Fibroblast of peridontal ligament (primary cell): ENCODE data around the gene MCUB.

Experiments used
- DNase-seq: peaks from one replicate; pipeline ENCODE4 v3.0.0-alpha.2; 2010; ENCODE audit errors: extremely low read depth

The MCUB gene

DNA sequence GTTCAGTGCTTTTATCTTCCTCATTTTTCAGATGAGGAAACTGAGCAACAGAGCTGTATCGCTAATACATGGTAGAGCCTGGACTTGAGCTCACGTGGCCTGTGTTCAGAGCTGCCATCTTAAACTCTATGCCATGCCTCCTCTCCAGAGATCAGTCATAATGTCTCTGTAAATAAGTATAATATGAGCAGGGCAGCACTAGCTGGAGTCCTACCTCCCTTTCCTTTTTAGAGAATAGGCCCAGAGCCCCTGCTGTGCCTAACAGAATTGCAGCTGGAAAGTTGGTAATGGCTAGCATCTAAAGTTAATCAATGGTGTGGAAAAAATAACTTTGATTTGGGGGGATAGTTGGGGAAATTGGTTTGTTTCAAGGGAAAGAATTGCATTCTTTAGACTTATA lies 122.8 kb downstream of the MCUB start:
- no peak for DNase-seq

DNA sequence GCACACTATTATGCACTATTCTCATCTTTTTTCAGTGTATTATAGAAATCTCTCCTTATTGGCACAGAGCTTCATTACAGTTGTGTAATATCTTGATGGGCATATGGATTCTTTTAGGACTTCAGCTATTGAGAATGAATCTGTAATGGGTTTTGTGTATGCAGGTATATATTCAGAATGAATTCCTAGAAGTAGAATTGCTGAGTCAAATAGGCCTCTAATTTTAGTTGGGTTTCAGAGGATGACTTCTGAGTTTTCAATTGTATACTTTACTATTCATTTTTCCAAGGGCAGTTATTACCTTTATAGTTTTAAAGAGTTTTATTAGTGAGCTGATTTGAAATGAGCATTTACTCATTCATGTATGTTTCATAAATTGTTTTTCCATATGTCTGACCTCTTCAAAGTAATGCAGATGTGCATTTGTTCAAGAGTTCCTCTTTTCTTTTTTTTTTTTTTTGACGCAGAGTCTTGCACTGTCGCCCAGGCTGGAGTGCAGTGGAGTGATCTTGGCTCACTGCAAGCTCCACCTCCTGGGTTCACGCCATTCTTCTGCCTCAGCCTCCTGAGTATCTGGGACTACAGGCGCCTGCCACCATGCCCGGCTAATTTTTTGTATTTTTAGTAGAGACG lies 123.7 kb downstream of the MCUB start:
- no peak for DNase-seq

DNA sequence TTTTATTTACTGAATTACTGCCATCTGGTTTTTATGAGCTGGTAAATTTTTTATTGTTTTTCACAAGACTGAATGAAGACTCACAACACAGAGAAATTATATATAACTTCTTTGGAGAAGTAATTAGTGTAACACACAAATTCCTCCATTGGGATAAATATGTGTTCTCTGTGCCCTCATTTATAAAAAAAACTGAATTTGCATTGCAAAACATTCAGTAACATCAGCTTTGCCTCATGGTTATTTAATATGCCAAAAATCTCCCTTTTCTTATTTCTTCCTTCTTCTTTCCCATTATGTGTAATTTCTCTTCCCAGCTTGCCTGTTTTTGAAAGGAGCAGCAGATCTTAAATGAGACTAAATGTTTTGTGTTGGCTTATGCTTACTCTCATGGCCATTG lies 124.7 kb downstream of the MCUB start:
- DNase-seq = no peak

DNA sequence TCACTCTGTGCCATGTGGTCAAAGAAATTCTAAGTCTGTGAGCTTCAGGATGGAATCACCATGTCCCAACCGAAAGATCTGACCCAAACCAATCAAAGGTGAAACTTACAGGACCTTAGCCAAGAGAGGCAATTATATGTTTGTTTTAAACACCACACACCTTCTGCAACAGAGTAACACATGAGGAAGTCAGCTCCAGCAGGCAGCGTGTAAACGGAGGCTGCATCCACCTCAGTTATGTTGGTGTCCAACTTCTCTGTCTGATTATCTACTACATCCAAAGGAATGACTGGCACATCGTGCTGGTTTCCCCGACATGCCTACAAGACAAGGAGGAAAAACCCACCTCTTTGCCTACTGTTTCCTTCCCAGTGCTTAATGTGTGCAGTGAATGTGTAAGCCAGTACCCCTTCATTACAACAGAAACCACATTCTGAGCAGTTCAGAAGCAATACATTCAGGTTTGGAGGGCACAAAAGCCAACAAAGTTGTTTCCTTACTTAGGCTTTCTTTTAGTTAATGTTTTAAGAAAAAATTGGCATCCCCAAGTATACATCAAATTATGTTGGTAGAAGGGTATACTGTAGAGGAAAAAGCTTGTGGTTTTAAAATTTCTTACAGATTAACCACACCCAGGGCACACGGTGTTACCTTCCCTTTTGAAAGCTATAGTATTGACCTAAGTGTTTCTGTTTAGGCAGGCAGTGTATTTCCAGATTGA lies 130.8 kb downstream of the MCUB start:
- no peak for DNase-seq

DNA sequence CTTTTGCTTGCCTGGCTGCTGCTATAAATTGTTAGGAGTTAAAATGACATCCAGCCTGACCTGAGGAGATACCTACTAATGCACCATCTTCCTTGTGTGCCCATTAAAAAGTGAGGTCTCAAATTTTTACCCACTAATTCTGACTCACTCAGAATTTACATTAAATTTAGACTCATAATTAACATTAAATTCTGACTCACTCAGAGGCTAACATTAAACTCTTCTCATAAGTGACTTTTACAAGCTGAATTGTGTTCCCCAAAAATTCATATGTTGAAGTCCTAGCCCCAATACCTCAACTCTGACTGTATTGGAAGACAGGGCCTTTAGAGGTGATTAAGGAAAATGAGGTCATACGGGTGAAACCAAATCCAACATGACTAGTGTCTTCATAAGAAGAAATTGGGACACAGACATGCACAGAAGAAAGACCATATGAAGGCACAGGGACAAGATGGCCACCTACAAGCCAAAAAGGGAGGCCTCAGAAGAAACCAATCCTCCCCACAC lies 131.4 kb downstream of the MCUB start:
- no peak for DNase-seq

DNA sequence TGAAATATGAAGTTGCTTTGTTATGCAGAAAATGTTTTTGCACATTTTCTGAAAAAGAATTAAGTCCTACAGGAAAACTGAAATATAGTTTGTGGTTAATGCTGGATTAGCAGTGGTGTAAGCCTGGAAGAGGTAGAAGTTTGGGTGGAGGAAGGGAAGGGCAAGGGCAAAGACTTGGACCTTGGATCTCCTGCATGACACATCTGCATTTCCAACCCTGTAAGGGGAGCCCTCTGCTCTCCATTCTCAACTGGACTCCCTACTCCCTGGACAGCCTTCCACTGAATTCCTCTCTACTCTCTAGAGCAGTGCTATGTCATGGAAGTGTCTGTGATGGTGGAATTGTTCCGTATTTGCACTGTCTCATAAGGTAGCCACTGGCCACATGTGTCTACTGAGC lies 138.6 kb downstream of the MCUB start:
- no peak for DNase-seq

DNA sequence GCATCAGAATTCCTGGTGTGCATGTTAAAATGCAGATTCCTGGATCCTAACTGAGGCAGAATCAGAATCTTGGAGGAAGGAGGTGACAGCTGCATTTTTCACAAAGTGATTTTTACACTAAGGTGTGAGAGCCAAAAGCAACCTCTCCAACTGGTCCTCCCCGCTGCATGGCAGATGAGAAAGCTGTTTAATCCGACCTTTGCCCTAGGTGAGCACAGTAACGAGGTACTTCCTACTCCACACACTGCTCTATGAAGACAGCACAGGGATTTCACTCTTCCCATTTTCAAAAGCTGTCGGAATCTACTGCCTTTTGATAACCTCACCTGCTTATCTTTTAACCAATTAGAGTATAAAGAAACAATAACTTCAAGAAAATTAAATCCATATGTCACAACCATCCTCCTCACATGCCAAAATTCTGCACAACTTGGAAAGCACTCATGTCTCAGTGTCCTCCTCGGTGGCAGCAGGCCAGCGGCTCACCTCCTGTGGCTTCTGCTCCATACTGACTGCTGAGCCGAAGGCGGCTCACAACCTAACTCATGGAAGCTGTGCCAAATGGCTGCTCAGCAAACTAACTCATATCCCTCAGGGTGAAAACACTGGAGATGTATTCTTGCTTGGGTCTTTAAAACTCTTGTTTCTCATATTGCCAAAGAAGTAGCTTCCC lies 139.6 kb downstream of the MCUB start:
- DNase-seq = no peak

DNA sequence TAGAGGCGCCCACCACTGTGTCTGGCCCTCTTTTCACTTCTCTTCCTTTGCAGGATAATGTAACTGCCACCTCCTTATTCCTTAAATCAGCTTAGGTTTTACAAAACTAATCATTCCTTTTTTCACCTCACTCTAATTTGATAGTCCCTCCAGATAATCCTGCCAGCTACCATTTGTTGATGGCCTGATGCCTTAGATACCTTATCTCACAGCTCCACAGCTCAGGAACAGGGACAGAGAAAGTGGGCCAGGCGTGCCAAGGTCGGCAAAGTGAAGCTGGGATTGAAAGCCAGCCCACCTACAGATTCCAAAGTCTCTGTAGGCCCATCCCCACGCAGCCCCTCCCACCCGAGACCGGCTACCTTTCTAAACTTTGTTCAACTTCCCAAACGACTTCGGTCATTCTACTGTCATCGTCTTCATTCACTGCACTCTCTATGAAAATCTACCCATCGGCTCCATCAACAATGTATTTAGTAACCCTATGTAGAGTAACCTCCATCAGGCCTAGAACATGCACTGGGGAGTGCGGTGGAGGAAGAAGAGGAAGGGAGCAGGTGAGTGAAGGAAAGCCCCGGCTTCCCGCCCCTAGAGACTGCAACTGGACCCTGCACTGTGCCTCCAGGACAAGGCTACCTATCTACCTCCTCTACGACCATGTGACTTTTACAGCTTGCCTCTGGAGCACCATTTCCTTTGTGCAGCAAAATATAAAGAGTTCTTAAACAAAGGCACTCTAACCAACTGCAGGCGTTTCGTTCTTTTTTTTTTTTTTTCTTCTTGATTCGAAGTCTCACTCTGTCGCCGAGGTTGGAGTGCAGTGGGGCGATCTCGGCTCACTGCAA lies 141.7 kb downstream of the MCUB start:
- DNase-seq = peak; percentile 7

DNA sequence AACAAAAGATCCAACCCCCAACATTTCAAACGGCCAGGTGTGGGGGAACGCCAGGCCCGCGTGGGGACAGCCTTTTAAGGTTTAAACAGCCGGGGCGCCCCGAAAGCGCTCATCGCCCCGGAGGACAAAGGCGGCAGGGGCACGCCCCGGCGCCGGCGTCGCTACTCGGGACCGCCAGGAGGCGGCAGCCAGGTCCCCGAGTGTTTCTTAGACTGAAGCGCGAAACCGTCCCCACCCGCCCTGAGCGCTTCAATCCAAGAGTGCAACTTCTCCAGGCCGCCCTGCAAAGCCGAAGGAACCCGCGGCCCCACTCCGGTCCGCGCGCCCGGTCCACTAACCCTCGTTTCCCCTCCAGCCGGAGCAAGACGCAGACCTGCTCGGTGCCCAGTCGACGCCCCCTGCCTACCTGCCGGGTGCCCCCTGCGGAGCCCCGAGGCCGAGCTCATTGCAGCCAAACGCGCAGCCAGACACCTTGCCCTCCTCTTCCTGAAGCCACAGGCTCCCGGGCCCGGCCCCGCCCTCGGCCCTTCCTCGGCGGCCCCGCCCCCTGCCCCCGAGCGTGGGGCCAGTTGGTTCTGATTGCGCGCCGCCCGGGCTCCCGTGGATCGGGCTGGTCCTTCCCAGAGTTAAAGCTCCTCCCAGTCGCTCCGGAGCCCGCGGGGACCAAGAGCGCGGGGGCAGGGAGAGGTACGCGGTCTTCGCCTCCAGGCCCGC lies 143.1 kb downstream of the MCUB start, which contains the start of gene CASP6:
CASP6 (minus strand) TSS at position 496 of the 714 bp plus-strand sequence; CDS start at position 446, 50 bp downstream.
- DNase-seq = peak; percentile 68

DNA sequence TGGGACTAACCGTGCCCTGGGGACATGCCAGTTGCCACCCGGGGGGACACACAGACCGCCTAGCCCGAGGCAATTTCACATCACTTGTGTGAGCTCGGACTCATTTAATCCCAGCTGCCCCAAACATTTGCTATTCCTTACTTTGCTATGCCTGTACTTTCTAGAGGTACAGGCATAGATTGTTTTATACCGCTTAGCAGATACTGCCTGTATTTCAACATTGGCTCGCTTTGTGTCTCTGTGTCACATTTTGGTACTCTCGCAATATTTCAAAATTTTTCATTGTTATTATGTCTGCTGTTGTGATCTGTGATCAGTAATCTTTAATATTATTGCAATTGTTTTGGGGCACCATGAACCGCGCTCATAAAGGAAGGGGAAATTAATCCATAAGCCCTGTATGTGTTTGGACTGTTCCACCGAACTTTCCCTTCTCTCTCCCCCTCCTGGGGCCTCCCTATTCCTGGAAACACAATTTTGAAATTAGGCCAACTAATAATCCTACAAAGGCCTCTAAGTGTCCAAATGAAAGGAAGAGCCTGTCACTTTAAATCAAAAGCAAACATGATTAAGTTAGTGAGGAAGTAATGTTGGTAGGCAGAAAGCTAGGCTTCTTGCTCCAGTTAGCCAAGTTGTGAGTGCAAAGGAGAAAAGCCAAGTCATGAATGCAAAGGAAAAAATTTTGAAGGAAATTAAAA lies 143.8 kb downstream of the MCUB start:
- DNase-seq = peak; percentile 11

DNA sequence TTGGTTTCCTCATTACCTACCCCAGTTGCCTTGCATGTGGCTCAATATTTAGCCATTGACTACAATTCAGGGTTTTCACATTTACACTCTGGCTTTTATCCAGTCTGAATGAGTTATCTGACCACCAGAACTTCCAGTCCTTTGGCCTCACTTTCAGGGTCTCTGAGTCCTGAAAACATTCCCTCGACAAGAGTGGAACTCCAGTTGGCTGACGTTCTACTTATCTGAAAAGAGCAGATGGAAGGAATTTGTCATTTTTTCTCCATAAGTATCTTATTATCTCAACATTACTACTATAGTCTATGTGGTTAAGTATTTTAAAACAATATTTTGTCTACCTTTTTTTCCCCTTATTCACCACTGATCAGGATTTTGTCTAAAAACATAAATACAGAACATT lies 148.4 kb downstream of the MCUB start:
- DNase-seq = no peak

DNA sequence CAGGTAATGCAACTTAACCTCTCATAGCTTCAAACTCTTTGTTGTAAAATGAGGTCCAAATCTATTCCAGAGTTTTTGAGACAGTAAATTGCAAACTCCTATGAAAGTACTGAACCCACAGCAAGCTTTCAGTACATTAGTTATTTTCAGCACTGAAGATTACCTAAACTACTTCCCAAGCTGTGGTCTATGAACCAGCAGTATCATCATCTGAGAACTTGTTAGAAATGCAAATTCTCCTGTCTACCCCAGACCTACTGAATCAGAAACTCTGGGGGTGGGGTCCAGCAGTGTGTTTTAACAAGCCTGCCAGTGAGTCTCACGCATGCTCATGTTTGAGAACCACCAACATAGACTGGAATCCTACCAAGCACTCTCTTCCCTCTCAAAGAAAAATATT lies 148.9 kb downstream of the MCUB start:
- no peak for DNase-seq

DNA sequence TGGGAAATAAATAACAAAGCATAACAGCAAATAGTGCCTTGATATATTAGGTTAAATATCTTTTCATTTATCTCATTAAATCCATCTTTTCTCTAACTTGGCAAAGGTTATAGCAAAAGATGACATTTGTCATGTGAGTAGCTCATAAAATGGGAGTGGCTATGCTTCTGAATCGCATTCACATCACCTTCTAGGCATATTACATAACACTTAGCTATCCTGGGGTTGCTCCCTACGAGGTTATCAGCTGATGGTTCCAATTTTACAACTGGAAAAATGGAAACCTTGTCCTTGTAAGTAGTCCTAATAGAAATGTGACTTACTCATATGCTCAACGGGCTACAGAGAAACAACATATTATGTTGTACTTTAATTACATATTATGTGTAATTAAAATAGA lies 153.5 kb downstream of the MCUB start:
- DNase-seq = no peak

DNA sequence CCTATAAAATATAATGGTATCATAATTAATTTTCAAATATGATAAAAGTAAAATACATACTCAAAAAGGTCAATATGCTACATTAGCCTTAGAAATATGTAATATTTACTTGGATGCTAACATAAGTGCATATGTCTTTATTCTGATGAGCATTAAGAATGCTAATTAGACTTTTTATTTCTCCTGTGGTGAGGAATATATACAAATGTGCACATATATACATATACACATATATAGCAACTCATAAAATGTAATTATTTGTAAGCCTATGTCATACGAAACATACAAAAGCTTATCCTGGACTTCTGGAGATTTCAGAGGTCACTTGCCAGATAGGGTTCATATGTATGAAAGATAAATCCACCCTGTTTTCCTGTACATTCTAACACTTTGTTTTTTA lies 158.7 kb downstream of the MCUB start:
- DNase-seq = no peak

DNA sequence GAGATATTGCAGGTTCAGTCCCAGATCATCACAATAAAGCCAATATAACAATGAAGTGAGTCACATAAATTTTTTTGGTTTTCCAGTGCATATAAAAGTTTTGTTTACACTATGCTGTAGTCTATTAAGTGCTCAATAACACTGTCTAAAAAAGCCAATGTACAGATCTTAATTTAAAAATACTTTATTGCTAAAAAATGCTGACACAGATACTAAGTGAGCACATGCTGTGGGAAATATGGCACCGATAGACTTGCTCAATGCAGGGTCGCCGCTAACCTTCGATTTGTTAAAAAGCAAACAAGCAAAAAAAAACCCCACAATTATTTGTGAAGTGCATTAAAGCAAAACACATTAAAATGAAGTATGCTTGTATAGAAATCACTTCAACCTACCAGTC lies 159.6 kb downstream of the MCUB start:
- no peak for DNase-seq

DNA sequence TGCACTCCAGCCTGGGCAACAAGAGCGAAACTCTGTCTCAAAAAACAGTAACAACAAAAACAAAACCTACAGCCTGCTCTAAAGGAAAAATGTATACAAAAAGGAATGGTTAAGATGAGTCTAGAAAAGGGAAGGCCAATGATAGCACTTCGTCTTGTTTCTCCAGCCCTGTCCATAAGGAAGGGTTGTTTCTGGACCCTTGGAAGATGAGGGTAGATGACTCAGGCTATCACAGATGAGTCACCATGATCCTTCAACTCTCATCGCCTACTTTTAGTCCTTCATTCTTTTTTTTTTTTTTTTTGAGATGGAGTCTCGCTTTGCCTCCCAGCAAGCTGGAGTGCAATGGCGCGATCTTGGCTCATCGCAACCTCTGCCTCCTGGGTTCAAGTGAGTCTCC lies 161.0 kb downstream of the MCUB start:
- DNase-seq = no peak

DNA sequence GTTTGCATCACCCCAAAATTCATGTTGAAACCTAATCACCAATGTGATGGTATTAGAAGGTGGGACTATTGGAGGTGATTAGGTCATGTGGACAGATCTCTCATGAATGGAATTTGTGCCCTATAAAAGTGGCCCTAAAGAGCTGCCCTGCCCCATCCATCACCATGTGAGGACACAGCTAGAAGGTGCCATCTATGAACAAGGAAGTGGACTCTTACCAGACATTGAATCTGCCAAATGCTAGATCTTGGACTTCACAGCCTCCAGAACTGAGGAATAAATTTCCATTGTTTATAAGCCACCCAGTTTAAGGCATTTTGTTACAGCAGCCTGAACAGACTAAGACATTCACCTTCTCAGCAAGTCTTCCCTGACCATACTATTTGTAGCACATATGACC lies 162.3 kb downstream of the MCUB start:
- DNase-seq = no peak

DNA sequence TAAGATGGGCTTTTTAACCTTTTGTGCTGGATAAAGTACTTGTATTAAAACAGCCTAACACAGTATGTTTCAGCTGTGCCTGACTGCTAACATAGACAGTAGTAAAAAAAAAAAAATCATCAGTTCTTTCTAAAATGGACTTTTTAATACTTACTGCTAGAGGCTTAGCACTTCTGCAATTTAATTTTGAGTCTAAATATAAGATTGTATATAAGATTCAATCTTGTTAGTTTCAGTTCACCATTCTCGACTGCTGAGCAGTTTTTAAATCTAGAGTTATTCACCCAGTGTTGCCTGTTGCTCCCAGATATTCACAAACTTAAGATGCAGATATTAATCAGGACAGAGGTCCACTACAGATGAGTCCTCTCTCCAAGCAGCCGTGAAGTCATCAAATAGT lies 163.1 kb downstream of the MCUB start:
- no peak for DNase-seq

DNA sequence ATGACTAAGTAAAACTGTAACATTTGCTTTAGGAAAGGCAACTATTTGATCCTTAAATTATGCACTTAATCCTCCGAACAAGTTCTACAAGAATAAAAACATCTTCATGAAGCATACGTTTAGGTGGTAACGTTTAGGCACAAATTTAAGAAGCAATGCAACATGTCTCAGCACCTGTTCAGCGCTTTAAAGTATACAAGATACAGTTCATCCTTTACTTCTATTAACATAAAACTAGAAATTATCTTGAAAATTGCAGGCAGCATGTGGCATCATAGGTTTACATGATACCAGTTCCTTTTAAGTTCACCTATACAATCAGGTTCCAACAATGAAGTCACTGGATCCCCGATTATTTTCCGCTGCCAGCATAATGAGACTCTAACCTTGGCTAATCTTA lies 168.3 kb downstream of the MCUB start:
- no peak for DNase-seq

DNA sequence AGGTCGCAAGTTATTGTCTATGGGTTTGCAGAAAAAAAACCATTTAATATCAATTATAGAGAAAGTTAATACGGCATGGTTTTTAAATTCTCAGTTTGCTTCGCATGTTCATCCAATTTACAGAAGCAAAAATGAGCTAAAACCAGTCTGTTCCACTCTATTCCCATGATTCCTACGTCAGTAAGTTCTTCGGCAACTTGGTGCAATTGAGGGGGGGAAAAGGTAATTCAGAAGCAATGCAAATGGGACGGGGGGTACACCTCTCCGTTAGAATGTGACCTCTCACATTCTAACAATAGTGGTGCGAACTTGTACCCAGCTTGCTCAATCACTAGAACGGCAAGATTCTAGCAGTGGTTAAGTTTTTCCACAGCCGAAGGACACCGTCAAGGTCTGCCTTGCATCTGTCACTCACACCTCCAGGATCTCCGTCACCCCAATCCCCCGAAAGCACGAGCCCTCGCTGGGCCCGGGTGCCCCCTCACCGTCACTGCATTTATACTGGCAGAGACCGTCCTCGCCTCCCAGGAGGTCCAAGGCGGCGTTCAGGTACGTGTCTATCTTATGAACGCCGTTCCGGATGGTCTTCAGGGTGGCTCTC lies 169.2 kb downstream of the MCUB start:
- peak; percentile 27 for DNase-seq
